HFFc6 (cell line): ENCODE measurements around the gene LHFPL3. TPM values are rescaled to one million over a fixed set of nuclear protein-coding genes. Genes with fewer than 3 reads are reported as not detected.

ENCODE experiments used
- DNase-seq: peaks from one replicate; pipeline ENCODE4 v3.0.0-alpha.2; 2018
- H3K27ac Mint-ChIP-seq: 2 replicates; pipeline ENCODE4 v1.8.0; 2020; ENCODE audit warnings: mild to moderate bottlenecking, mixed read lengths
- H3K27me3 Mint-ChIP-seq: 2 replicates; pipeline ENCODE4 v1.8.0; 2021; ENCODE audit warnings: mild to moderate bottlenecking, moderate library complexity, mixed read lengths; ENCODE audit not compliant: insufficient read depth
- H3K36me3 Mint-ChIP-seq: 2 replicates; pipeline ENCODE4 v1.8.0; 2021; ENCODE audit warnings: low read depth, mixed read lengths
- H3K4me1 Mint-ChIP-seq: 2 replicates; pipeline ENCODE4 v1.8.0; 2020; ENCODE audit warnings: low read depth, mixed read lengths
- H3K4me3 Mint-ChIP-seq: 2 replicates; pipeline ENCODE4 v1.8.0; 2020; ENCODE audit warnings: mild to moderate bottlenecking, moderate library complexity, mixed read lengths
- H3K9me3 Mint-ChIP-seq: 2 replicates; pipeline ENCODE4 v1.8.0; 2020; ENCODE audit warnings: mild to moderate bottlenecking, mixed read lengths
- CTCF ChIP-seq: fragments of 200-600 bp; sonication (generic); IDR thresholded peaks from 2 replicates; pipeline ENCODE4 v1.5.0; 2021; ENCODE audit warnings: antibody characterized with exemption, mild to moderate bottlenecking
- total RNA-seq, 6 experiments: library from RNA; stranded (reverse); fragmentation: NEBNext Ultra II Directional; extraction: Animal tissue kit (Norgen Biotek cat#: 25700); gene quantifications; 2 replicates in 1 of 6; 3 replicates in 5 of 6; pipeline ENCODE4 v1.2.3, GENCODE V29; 2021

The LHFPL3 gene
- total RNA-seq, 6 experiments from 2014 or later = not detected

- no peak overlapping the region for H3K27ac Mint-ChIP-seq
- H3K27me3 Mint-ChIP-seq = peaks cover 11% of the 10 kb centered on the region
- H3K4me1 Mint-ChIP-seq = peaks cover 11% of the 10 kb centered on the region
- no peak for DNase-seq
- H3K36me3 Mint-ChIP-seq = no peaks in the 10 kb centered on the region
- no peaks in the 10 kb centered on the region for H3K9me3 Mint-ChIP-seq
- TF ChIP-seq CTCF = no peak
- H3K4me3 Mint-ChIP-seq = no peak overlapping the region
Measured at GRCh38 chr7:104891949-104892348, 563.5 kb downstream of the LHFPL3 start.

- no peak for DNase-seq
- TF ChIP-seq CTCF = no peak
- peaks cover 12% of the 10 kb centered on the region for H3K27me3 Mint-ChIP-seq
- H3K36me3 Mint-ChIP-seq = no peaks in the 10 kb centered on the region
- H3K27ac Mint-ChIP-seq = no peak overlapping the region
- H3K4me3 Mint-ChIP-seq = no peak overlapping the region
- H3K4me1 Mint-ChIP-seq = peaks cover 18% of the 10 kb centered on the region
- H3K9me3 Mint-ChIP-seq = no peaks in the 10 kb centered on the region
Measured at GRCh38 chr7:104894314-104894713, 565.9 kb downstream of the LHFPL3 start.

- no peak overlapping the region for H3K4me3 Mint-ChIP-seq
- TF ChIP-seq CTCF = no peak
- peaks cover 13% of the 10 kb centered on the region for H3K27me3 Mint-ChIP-seq
- H3K9me3 Mint-ChIP-seq = no peaks in the 10 kb centered on the region
- DNase-seq = no peak
- no peaks in the 10 kb centered on the region for H3K36me3 Mint-ChIP-seq
- peaks cover 18% of the 10 kb centered on the region for H3K4me1 Mint-ChIP-seq
- no peak overlapping the region for H3K27ac Mint-ChIP-seq
Measured at GRCh38 chr7:104894726-104895521, 566.5 kb downstream of the LHFPL3 start.

- no peak for TF ChIP-seq CTCF
- H3K27ac Mint-ChIP-seq = no peak overlapping the region
- no peak overlapping the region for H3K4me3 Mint-ChIP-seq
- H3K27me3 Mint-ChIP-seq = peaks cover 12% of the 10 kb centered on the region
- H3K9me3 Mint-ChIP-seq = no peaks in the 10 kb centered on the region
- H3K4me1 Mint-ChIP-seq = peaks cover 18% of the 10 kb centered on the region
- no peak for DNase-seq
- no peaks in the 10 kb centered on the region for H3K36me3 Mint-ChIP-seq
Measured at GRCh38 chr7:104895522-104896236, 567.3 kb downstream of the LHFPL3 start.

GRCh38 chr7:104898434-104898833 lies 570.0 kb downstream of the LHFPL3 start:
- Mint-ChIP-seq H3K27ac (no peak overlapping the region), H3K4me3 (no peak overlapping the region), H3K36me3 (no peaks in the 10 kb centered on the region), H3K27me3 (peaks cover 21% of the 10 kb centered on the region), H3K4me1 (peaks cover 8% of the 10 kb centered on the region), H3K9me3 (no peaks in the 10 kb centered on the region)
- DNase-seq = no peak
- no peak for TF ChIP-seq CTCF
